Testis (tissue), 2 donors: Measurements from ENCODE around the gene IKZF1.

Experiments used
- POLR2A ChIP-seq: fragments of 450-650 bp; IDR thresholded peaks from one replicate; pipeline ENCODE4 v1.6.1; 2017; ENCODE audit warnings: antibody characterized with exemption, mild to moderate bottlenecking, moderate library complexity
- TF ChIP-seq, protein P1 (sequence below), 3 experiments: fragments of 450-650 bp in 2 of 3; fragments of 200-600 bp in 1 of 3; sonication (generic) in 1 of 3; IDR thresholded peaks; one replicate each; pipeline ENCODE4 v1.5.1; 2016 to 2019; ENCODE audit warnings: antibody characterized with exemption in 3 of 3, mild to moderate bottlenecking in 2 of 3, moderate library complexity in 1 of 3

DNA sequence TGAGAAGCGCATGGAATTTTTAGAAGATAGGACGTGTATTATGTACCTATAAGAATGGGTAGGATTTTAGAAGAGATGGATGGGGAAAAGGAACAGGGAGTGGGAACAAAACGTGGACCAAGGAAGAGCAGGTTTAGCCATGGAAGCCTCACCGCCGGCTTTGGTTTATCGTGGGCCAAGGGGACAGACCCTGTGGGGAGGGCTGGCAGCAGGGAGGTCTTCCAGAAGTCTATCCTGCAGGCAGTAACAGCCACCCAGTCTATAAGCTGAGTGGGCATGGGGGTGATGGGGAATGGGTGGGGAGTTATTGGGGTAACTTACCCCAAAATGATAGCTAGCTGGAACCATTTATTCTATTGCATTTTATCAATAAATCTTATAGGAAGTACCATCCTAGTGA lies 44.9 kb downstream of the IKZF1 start:
- TF ChIP-seq, protein P1, sequence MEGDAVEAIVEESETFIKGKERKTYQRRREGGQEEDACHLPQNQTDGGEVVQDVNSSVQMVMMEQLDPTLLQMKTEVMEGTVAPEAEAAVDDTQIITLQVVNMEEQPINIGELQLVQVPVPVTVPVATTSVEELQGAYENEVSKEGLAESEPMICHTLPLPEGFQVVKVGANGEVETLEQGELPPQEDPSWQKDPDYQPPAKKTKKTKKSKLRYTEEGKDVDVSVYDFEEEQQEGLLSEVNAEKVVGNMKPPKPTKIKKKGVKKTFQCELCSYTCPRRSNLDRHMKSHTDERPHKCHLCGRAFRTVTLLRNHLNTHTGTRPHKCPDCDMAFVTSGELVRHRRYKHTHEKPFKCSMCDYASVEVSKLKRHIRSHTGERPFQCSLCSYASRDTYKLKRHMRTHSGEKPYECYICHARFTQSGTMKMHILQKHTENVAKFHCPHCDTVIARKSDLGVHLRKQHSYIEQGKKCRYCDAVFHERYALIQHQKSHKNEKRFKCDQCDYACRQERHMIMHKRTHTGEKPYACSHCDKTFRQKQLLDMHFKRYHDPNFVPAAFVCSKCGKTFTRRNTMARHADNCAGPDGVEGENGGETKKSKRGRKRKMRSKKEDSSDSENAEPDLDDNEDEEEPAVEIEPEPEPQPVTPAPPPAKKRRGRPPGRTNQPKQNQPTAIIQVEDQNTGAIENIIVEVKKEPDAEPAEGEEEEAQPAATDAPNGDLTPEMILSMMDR (IDR thresholded peaks at IDR 0.05) = no peak
- no peak for TF ChIP-seq POLR2A
